Spleen (tissue), 11 donors: ENCODE measurements around the gene GART. TPM values are rescaled to one million over a fixed set of nuclear protein-coding genes. Genes with fewer than 3 reads are reported as not detected.
A peak's percentile ranks its signal among the peaks of the same experiment; 100 is the strongest.

Experiments
- DNase-seq: peaks from one replicate; pipeline ENCODE4 v3.0.0-alpha.2; 2020
- H3K27ac ChIP-seq, 8 donors: fragments of 200-600 bp; sonication (generic) in 7 of 8; 1 replicate in 4 of 8; 2 replicates in 4 of 8; pipeline versions ENCODE4 v1.5.0 to v1.8.0; 2016 to 2021; ENCODE audit warnings: inconsistent platforms in 4 of 8, mild to moderate bottlenecking in 4 of 8, moderate library complexity in 1 of 8
- H3K27me3 ChIP-seq, 7 donors: fragments of 200-600 bp; sonication (generic) in 6 of 7; replicated peaks in 1 of 7; 1 replicate in 4 of 7; 2 replicates in 3 of 7; pipeline versions ENCODE4 v1.5.0 to v1.8.0; 2016 to 2021; ENCODE audit warnings: inconsistent platforms in 3 of 7, mild to moderate bottlenecking in 1 of 7
- H3K36me3 ChIP-seq, 6 donors: fragments of 200-600 bp; sonication (generic) in 5 of 6; 1 replicate in 4 of 6; 2 replicates in 2 of 6; pipeline versions ENCODE4 v1.5.0 to v1.8.0; 2016 to 2021; ENCODE audit warnings: inconsistent platforms in 2 of 6
- H3K4me1 ChIP-seq, 6 donors: fragments of 200-600 bp; sonication (generic) in 5 of 6; 1 replicate in 3 of 6; 2 replicates in 3 of 6; pipeline versions ENCODE4 v1.5.0 to v1.8.0; 2016 to 2021; ENCODE audit warnings: inconsistent platforms in 3 of 6
- H3K4me3 ChIP-seq, 8 donors: fragments of 200-600 bp; sonication (generic) in 7 of 8; 1 replicate in 4 of 8; 2 replicates in 4 of 8; pipeline versions ENCODE4 v1.5.0 to v1.8.0; 2016 to 2021; ENCODE audit warnings: inconsistent platforms in 4 of 8, mild to moderate bottlenecking in 4 of 8, moderate library complexity in 2 of 8
- H3K9me3 ChIP-seq, 8 donors: fragments of 200-600 bp; sonication (generic) in 7 of 8; 1 replicate in 4 of 8; 2 replicates in 4 of 8; pipeline versions ENCODE4 v1.5.0 to v1.8.0; 2016 to 2021; ENCODE audit warnings: inconsistent platforms in 4 of 8
- POLR2A ChIP-seq, 3 donors: fragments of 450-650 bp; IDR thresholded peaks; one replicate each; pipeline ENCODE4 v1.5.1; 2017; ENCODE audit warnings: antibody characterized with exemption in 3 of 3, mild to moderate bottlenecking in 1 of 3
- POLR2AphosphoS5 ChIP-seq, 3 donors: sonication (generic); formaldehyde crosslinking; IDR thresholded peaks; one replicate each; pipeline ENCODE4 v1.5.1; 2017; ENCODE audit warnings: antibody characterized with exemption in 3 of 3
- WGBS, 5 donors: extraction: QIAGEN DNeasy Blood & Tissue Kit in 3 of 5; methylation state at CpG; one replicate each; pipeline versions ENCODE4 v1.1.5 to v1.1.7; 2013 to 2018; 5-methylcytosine and 5-hydroxymethylcytosine counted together
- intact Hi-C: fragments of 100-400 bp; cut with DNase I; formaldehyde crosslinking; loops from one replicate; pipeline ENCODE4 v1.15.0; 2023; ENCODE audit warnings: low total_unique reads
- polyA plus RNA-seq, 3 donors: library from polyadenylated mRNA; stranded (reverse); fragments of 200-250 nt; gene quantifications; one replicate each; pipeline ENCODE4 v1.2.1, GENCODE V29; 2013
- total RNA-seq, 7 donors: library from RNA; depleted of rRNA in 3 of 7; stranded (reverse); fragments of >200 nt in 3 of 7; fragmentation: NEBNext Ultra II Directional in 4 of 7; extraction: Animal tissue kit (Norgen Biotek cat#: 25700) in 4 of 7; gene quantifications; one replicate each; pipeline versions ENCODE4 v1.1.0 to v1.2.1, GENCODE V29; 2016 to 2021
- TF ChIP-seq, protein P1 (sequence below), 11 experiments: fragments of 200-600 bp in 7 of 11; fragments of 450-650 bp in 4 of 11; sonication (generic) in 4 of 11; IDR thresholded peaks in 8 of 11; conservative IDR thresholded peaks in 3 of 11; 1 replicate in 7 of 11; 2 replicates in 4 of 11; pipeline versions ENCODE4 v1.4.0 to v1.8.0; 2016 to 2021; ENCODE audit warnings: antibody characterized with exemption in 11 of 11, inconsistent platforms in 4 of 11, mild to moderate bottlenecking in 1 of 11
- donor health status: healthy with polysubstance abuse.
- donor health status: DM: no; HTN: no; CAD: no; lungs with moderate emphysema.
- donor health status: DM: no; HTN: no; CAD: no.
- donor health status: Bipolar disorder and iron deficiency.
- donor health status: healthy.
- donor health status: DM: no; HTN: no; CAD: no.
- donor health status: DM: yes; HTN: yes; CAD: no.

The GART gene
- total and polyA plus RNA-seq, 10 donors: 14.3 to 113 (median 64.7) TPM

GRCh38 chr21:33540711-33541104, 1.2 kb downstream of the GART start:
- Histone ChIP-seq H3K4me3 (peak overlapping the region in 6 of 8 donors; percentile 67 to 90 (median 83)), H3K27me3 (no peaks in the 10 kb centered on the region), H3K27ac (peak overlapping the region; percentile 96 to 99 (median 98)), H3K9me3 (no peaks in the 10 kb centered on the region), H3K4me1 (peaks cover 14 to 51% (median 43%) of the 10 kb centered on the region in 6 donors), H3K36me3 (peaks cover 0 to 38% (median 29%) of the 10 kb centered on the region in 6 donors)
- 53 to 64% (median 62%) methylated on average over 3 of the region's 3 CpGs for WGBS, 5 donors
- DNase-seq: no peak
- intact Hi-C loops: no loop called here
- TF ChIP-seq POLR2AphosphoS5 (IDR thresholded peaks at IDR 0.05): no peak

DNA sequence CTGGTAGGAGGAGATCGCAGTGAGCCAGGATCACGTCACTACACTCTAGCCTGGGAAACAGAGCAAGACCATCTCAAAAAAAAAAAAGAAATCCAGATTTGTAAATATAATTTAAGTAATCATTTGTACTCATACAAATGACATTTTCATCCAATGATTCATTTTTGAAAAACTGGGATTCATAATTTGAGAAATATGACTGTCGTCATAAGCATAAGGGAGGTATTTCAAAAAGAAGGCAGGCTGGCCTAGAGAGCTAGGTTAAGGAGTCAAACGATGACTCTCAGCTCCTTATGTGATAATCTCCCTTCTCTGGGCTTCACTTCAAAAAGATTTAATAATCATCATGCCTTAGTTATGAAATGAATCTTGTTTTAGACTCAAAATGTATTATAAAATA, 2.3 kb downstream of the GART start:
- TF ChIP-seq, protein P1, sequence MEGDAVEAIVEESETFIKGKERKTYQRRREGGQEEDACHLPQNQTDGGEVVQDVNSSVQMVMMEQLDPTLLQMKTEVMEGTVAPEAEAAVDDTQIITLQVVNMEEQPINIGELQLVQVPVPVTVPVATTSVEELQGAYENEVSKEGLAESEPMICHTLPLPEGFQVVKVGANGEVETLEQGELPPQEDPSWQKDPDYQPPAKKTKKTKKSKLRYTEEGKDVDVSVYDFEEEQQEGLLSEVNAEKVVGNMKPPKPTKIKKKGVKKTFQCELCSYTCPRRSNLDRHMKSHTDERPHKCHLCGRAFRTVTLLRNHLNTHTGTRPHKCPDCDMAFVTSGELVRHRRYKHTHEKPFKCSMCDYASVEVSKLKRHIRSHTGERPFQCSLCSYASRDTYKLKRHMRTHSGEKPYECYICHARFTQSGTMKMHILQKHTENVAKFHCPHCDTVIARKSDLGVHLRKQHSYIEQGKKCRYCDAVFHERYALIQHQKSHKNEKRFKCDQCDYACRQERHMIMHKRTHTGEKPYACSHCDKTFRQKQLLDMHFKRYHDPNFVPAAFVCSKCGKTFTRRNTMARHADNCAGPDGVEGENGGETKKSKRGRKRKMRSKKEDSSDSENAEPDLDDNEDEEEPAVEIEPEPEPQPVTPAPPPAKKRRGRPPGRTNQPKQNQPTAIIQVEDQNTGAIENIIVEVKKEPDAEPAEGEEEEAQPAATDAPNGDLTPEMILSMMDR (IDR thresholded peaks at IDR 0.05 in 8 of 11, conservative IDR thresholded peaks at IDR 0.05 in 3 of 11): no peak
- TF ChIP-seq POLR2AphosphoS5 (IDR thresholded peaks at IDR 0.05) (no peak), POLR2A (IDR thresholded peaks at IDR 0.05) (no peak)
- Histone ChIP-seq H3K4me1 (peaks cover 4 to 40% (median 32%) of the 10 kb centered on the region in 6 donors), H3K9me3 (no peaks in the 10 kb centered on the region), H3K4me3 (no peak overlapping the region), H3K36me3 (peaks cover 0 to 49% (median 35%) of the 10 kb centered on the region in 6 donors), H3K27ac (peak overlapping the region in 1 of 8 donors; percentile 96), H3K27me3 (no peaks in the 10 kb centered on the region)
- intact Hi-C loops: no loop called here
- DNase-seq: no peak
- whole genome bisulfite sequencing, 5 donors: 85 to 94% (median 92%) methylated on average over 4 of the region's 4 CpGs

DNA sequence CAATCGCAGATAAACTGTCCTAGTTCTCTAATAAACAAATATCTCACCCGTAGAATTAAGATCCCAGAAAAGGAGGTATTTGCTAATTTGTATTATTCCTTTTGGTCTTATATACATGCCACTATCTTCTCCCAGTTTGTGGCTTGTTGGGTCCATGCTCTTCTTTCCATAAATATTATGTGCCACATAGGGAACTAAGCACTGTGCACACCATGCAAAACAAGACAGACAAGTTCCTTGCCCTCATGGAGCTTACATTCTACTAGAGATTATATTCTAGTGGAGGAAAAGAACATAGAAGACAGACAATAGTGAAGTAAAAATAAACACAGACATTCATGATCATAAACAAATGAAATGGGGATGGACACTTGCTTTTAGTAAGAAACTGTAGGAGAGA, 4.7 kb downstream of the GART start:
- Histone ChIP-seq H3K36me3 (peaks cover 0 to 73% (median 59%) of the 10 kb centered on the region in 6 donors), H3K4me3 (no peak overlapping the region), H3K9me3 (no peaks in the 10 kb centered on the region), H3K27ac (no peak overlapping the region), H3K27me3 (no peaks in the 10 kb centered on the region), H3K4me1 (peaks cover 0 to 35% (median 23%) of the 10 kb centered on the region in 6 donors)
- intact Hi-C loops: no loop called here
- TF ChIP-seq, protein P1 (IDR thresholded peaks at IDR 0.05 in 8 of 11, conservative IDR thresholded peaks at IDR 0.05 in 3 of 11): no peak
- TF ChIP-seq POLR2AphosphoS5 (IDR thresholded peaks at IDR 0.05): no peak
- TF ChIP-seq POLR2A (IDR thresholded peaks at IDR 0.05): no peak
- no peak for DNase-seq
- 91 to 98% (median 97%) methylated on average over 2 of the region's 2 CpGs for WGBS, 5 donors

DNA sequence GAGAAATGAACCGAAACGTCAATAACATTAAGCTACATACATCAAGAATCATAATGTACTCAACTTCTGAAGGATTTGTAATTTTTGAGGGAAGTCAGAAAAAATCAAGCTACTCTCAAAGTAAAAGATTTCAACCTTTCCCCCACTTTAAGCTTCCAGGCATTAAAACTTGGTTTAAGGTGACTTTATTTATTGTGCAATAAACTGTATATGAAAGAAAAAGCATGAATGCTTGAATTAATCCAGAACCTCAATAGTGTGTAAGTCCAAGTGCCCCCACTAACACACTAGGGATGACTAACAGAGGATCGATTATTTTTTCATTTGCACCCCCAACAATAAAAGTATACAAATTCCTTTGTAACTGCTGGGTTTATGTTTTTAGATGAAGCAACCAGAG, 10.9 kb downstream of the GART start:
- Histone ChIP-seq H3K27me3 (no peaks in the 10 kb centered on the region), H3K27ac (no peak overlapping the region), H3K4me3 (no peak overlapping the region), H3K9me3 (no peaks in the 10 kb centered on the region), H3K36me3 (peaks cover 0 to 100% (median 87%) of the 10 kb centered on the region in 6 donors), H3K4me1 (peaks cover 0 to 7% (median 0%) of the 10 kb centered on the region in 6 donors)
- no peak for TF ChIP-seq POLR2A (IDR thresholded peaks at IDR 0.05)
- TF ChIP-seq POLR2AphosphoS5 (IDR thresholded peaks at IDR 0.05): no peak
- TF ChIP-seq, protein P1 (IDR thresholded peaks at IDR 0.05 in 8 of 11, conservative IDR thresholded peaks at IDR 0.05 in 3 of 11): no peak
- intact Hi-C loops: no loop called here
- no peak for DNase-seq
- WGBS, 5 donors: 93 to 97% (median 93%) methylated on average over 3 of the region's 3 CpGs

- Histone ChIP-seq H3K27ac (no peak overlapping the region), H3K36me3 (peaks cover 0 to 88% (median 61%) of the 10 kb centered on the region in 6 donors), H3K4me1 (peaks cover 0 to 4% (median 1%) of the 10 kb centered on the region in 6 donors), H3K9me3 (no peaks in the 10 kb centered on the region), H3K27me3 (no peaks in the 10 kb centered on the region), H3K4me3 (no peak overlapping the region)
- intact Hi-C loops: no loop called here
- TF ChIP-seq POLR2AphosphoS5 (IDR thresholded peaks at IDR 0.05) (no peak), POLR2A (IDR thresholded peaks at IDR 0.05) (no peak)
- TF ChIP-seq, protein P1 (IDR thresholded peaks at IDR 0.05 in 8 of 11, conservative IDR thresholded peaks at IDR 0.05 in 3 of 11): no peak
- no peak for DNase-seq
- 37 to 77% (median 55%) methylated on average over 1 of the region's 1 CpG for WGBS, 5 donors
Measured at GRCh38 chr21:33522953-33523349, 19.0 kb downstream of the GART start.
